Neural progenitor cell (in vitro differentiated cells): Measurements from ENCODE around the gene ITGB1.

ENCODE experiments used
- EZH2 ChIP-seq: fragments of 200-600 bp; sonication (generic); IDR thresholded peaks from 2 replicates; pipeline ENCODE4 v1.6.1; 2017; ENCODE audit warnings: antibody characterized with exemption, mild to moderate bottlenecking, moderate library complexity
- EZH2phosphoT487 ChIP-seq: fragments of 200-600 bp; sonication (generic); IDR thresholded peaks from 2 replicates; pipeline ENCODE4 v1.6.1; 2017; ENCODE audit warnings: antibody characterized with exemption

GRCh38 chr10:32972929-32973328, 14.9 kb upstream of the ITGB1 start:
- TF ChIP-seq EZH2phosphoT487 (no peak), EZH2 (no peak)
